ENCODE results near the gene RAB7B. TPM values are rescaled to one million over a fixed set of nuclear protein-coding genes. Genes with fewer than 3 reads are reported as not detected.

RAB7B gene
- total and polyA plus RNA-seq, 9 of the 15 experiments (the other 6 are each of a cell fraction or from before 2014, with no cell fraction given): 0.03 to 0.29 (median 0.07) TPM; not detected in 4

- no peaks in the 10 kb centered on the region for H3K36me3 ChIP-seq (ENCODE audit: control insufficient read depth, insufficient read depth, low read length)
- TF ChIP-seq ZZZ3 (IDR thresholded peaks at IDR 0.05) (no peak), GABPA (tag; conservative IDR thresholded peaks at IDR 0.05; ENCODE audit: low read depth) (no peak), UBTF (IDR thresholded peaks at IDR 0.05; ENCODE audit: borderline replicate concordance in 1 of 2, low read depth in 2 of 2, low read length in 2 of 2) (no peak), RBM25 (IDR thresholded peaks at IDR 0.05; ENCODE audit: low read depth, low read length, severe bottlenecking) (no peak), ZNF395 (CRISPR knock-in tag; IDR thresholded peaks at IDR 0.05) (0 out of 2 replicates have a peak, but pooled peaks have one; percentile 6)
- 3% methylated on average over 4 of the region's 4 CpGs for WGBS (ENCODE audit: insufficient coverage, low coverage, missing lambda C conversion rate)
- in situ Hi-C loops (cut with MboI): no loop called here
- intact Hi-C loops (cut with micrococcal nuclease): no loop called here
- H3K9me1 ChIP-seq (ENCODE audit: control insufficient read depth, insufficient read depth, low read length): no peaks in the 10 kb centered on the region
- no peak for ATAC-seq
- no peak overlapping the region for H3K9ac ChIP-seq (ENCODE audit: insufficient read depth in 1 of 2, low read depth in 2 of 2, low read length in 2 of 2)
- H2AFZ ChIP-seq (ENCODE audit: low read depth, low read length): no peak overlapping the region
- DNase-seq (ENCODE audit: extremely low read depth in 1 of 4, low spot score in 3 of 4): no peak
- no peak overlapping the region for H3K4me2 ChIP-seq (ENCODE audit: insufficient read depth, low read length)
- H3K27me3 ChIP-seq (ENCODE audit: control insufficient read depth in 2 of 2, insufficient read depth in 2 of 2, low read length in 2 of 2): peaks cover 17 to 53% of the 10 kb centered on the region in 2 experiments
- BruUV-seq (replicated peaks): no TSS peak
- peak; percentile 11 for FAIRE-seq
- no peaks in the 10 kb centered on the region; a peak in 1 of 5 replicates for H3K4me1 ChIP-seq (replicated peaks in 1 of 2; ENCODE audit: control insufficient read depth in 2 of 2, insufficient read depth in 2 of 2, low read length in 2 of 2)
- H3K9me3 ChIP-seq (replicated peaks; ENCODE audit: control insufficient read depth, insufficient read depth, low read depth, low read length): no peaks in the 10 kb centered on the region
- ChIA-PET CTCF (ENCODE audit: low intra/inter-chr PET ratio) (no interaction called here), POLR2A (interaction anchor here (1.7 kb wide), 1 partner anchor 8 kb away, joined by 6 read pairs; no protein-coding TSS in a partner anchor)
- H4K20me1 ChIP-seq (replicated peaks; ENCODE audit: control insufficient read depth, insufficient read depth, low read length): peaks cover 4% of the 10 kb centered on the region; the same call in 1 of the 2 replicates
- no peaks in the 10 kb centered on the region for H3K79me2 ChIP-seq (ENCODE audit: control insufficient read depth, insufficient read depth, low read length)
- H3K4me3 ChIP-seq: no peak overlapping the region
- no peak overlapping the region for H3K27ac ChIP-seq (ENCODE audit: extremely low read depth, low read depth, low read length)
These were observed 18.6 kb upstream of the RAB7B start for GRCh38 chr1:206021626-206022365.
